ENCODE measurements around the gene ARHGEF26.

ARHGEF26 gene

DNA sequence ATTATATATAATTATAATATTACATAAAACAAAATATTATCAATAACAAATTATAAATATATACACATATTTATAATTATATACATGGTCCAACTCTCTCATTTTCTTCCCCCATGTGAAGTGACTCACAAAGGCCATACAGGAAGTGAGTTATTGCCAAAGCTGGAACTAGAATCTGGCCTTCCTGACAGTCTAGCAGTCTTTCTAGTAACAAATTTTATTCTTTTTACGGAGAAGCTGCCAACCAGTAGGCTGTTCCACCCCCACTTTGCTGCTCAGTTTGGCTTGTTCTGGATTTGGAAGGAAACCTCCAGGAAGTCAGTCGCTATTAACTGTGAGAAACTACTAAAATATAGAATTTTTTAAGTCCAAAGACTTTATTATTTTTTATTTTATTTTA, 123.5 kb downstream of the ARHGEF26 start:
- peak; percentile 40 for DNase-seq (ENCODE audit: low read depth)
- no peak overlapping the region for H3K4me3 ChIP-seq (ENCODE audit: low read length)
- TF ChIP-seq, protein P1, sequence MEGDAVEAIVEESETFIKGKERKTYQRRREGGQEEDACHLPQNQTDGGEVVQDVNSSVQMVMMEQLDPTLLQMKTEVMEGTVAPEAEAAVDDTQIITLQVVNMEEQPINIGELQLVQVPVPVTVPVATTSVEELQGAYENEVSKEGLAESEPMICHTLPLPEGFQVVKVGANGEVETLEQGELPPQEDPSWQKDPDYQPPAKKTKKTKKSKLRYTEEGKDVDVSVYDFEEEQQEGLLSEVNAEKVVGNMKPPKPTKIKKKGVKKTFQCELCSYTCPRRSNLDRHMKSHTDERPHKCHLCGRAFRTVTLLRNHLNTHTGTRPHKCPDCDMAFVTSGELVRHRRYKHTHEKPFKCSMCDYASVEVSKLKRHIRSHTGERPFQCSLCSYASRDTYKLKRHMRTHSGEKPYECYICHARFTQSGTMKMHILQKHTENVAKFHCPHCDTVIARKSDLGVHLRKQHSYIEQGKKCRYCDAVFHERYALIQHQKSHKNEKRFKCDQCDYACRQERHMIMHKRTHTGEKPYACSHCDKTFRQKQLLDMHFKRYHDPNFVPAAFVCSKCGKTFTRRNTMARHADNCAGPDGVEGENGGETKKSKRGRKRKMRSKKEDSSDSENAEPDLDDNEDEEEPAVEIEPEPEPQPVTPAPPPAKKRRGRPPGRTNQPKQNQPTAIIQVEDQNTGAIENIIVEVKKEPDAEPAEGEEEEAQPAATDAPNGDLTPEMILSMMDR (conservative IDR thresholded peaks at IDR 0.05; ENCODE audit: low read length), result no peak

DNA sequence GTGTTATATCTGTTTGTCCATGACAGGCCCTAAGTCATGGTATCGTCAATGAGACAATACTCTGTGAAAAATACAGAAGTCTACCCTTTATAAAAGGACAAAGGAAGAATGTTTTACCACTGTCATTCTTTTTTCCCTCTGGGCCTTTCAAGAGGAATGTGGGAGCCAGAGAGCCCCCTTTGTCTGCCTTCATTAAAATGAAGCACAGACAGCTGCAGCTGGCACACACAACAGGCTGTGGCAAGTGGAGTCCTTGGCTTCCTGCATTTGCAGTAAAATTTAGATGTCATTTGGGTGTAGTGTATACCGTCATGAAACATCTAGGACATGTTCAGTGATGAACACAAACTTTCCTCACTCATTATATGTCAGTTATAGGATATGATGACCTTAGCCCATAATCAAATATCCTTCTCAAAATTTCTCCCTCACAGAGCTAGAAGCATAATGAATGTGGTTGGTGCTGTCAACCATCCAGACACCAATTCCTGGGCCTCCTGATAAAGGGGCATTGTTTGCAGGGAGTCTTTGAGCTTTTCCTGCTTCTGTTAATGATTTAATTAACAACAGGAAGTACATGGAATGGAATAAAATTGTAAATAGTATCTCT, 126.7 kb downstream of the ARHGEF26 start:
- H3K4me3 ChIP-seq (ENCODE audit: low read length), result no peak overlapping the region
- TF ChIP-seq, protein P1 (conservative IDR thresholded peaks at IDR 0.05; ENCODE audit: low read length), result no peak
- DNase-seq (ENCODE audit: low read depth), result no peak

DNA sequence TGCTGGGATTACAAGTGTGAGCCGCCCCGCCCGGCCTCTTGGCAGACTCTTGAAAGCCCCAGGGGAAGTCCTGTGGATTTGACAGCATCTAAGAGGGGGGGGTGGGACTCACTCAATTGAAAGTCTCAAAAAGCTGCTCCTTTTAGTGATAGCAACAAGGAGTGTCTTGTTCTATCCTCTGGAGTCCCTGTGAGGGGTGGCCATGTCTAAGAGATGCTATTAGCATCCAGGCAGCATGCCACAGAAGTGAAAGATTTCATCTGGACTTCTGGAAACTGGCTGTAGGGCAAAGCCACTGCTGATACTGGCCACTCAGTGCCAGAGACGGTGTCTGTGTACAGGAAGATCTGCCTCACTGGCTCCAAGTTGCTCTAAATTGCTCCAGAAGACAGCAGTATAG, 129.1 kb downstream of the ARHGEF26 start:
- DNase-seq (ENCODE audit: low read depth), result no peak
- TF ChIP-seq, protein P1 (conservative IDR thresholded peaks at IDR 0.05; ENCODE audit: low read length), result no peak

DNA sequence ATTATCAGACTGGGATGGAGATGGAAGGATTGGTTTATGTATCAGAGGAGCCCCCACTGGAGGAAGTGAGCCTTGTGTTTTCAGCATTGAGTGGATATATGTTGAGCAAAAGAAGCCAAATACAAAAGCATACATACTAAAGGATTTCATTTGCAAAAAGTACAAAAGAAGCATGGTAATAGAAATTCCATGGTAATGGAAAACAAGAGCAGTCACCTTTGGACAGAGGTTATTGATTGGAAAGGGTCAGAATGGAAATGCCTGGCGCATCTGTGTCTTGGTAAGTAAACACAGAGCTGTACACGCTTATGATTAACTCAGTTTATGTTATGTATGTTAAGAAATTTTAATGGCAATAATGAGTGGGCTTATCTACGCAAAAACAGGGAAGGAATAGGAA, 130.4 kb downstream of the ARHGEF26 start:
- DNase-seq (ENCODE audit: low read depth), result no peak
- H3K4me3 ChIP-seq (ENCODE audit: low read length), result no peak overlapping the region
- TF ChIP-seq, protein P1 (conservative IDR thresholded peaks at IDR 0.05; ENCODE audit: low read length), result no peak

More for the DNA sequence above, 129.1 kb downstream of the ARHGEF26 start:
- H3K4me3 ChIP-seq (ENCODE audit: low read length), result no peak overlapping the region

DNA sequence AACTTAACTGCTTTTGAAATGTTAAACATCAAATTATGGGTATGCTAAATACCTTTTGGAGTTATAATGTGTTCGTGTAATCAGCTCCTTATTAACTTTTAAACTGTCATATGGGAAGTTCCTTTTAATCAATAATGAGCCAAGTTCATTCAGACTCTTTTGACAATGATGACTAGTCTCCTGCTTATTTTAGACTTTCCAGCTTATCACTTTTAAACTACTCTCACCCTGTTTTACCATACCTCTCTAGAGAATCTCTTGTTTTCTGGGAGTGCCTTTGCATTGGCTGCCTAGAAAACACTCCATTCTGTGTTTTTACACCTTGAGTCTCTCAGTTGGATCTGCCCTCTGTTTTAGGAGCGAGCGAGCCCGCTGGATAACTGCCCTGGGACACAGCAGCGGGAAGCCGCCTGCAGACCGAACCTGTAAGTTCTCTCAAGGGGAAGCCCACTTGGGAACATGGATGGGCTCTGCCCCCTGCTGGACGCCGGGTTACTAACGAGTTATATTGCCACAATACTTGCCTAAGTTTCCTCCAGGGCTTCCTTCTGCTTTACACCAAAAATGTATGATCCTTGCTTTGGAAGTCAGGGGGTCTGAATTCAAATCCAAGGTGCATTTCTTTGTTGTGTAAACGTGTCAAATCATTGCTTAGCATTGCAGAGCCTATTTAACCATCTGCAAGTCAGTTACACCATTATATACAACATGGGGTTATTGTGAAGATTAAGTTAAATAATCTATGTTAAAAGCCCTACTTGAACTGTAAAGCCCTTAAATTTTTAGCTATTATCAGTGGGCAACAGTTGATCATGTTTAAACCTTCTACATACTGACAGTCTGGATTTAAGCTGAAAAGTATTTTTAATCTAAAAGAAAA, 131.8 kb downstream of the ARHGEF26 start:
- no peak overlapping the region for H3K4me3 ChIP-seq (ENCODE audit: low read length)
- peak; percentile 84 for DNase-seq (ENCODE audit: low read depth)
- TF ChIP-seq, protein P1 (conservative IDR thresholded peaks at IDR 0.05; ENCODE audit: low read length), result peak; percentile 97

DNA sequence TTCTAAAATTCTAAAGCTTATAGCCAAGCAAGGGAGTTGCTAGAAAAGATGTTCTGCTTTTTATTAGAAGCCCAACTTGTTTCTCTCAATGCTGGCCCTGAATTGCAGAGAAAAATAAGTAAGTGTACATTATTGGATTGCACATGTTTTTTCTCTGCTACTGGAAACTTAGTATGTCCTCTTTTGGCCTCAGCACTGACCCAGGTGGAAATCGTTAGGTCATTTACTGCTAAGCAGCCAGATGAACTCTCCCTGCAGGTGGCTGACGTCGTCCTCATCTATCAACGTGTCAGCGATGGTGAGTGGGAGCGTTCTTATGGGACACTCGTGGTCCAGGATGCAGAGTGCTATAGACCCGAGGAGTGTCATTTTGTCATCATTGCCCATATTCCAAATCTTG, 133.3 kb downstream of the ARHGEF26 start:
- TF ChIP-seq, protein P1 (conservative IDR thresholded peaks at IDR 0.05; ENCODE audit: low read length), result no peak
- H3K4me3 ChIP-seq (ENCODE audit: low read length), result no peak overlapping the region

DNA sequence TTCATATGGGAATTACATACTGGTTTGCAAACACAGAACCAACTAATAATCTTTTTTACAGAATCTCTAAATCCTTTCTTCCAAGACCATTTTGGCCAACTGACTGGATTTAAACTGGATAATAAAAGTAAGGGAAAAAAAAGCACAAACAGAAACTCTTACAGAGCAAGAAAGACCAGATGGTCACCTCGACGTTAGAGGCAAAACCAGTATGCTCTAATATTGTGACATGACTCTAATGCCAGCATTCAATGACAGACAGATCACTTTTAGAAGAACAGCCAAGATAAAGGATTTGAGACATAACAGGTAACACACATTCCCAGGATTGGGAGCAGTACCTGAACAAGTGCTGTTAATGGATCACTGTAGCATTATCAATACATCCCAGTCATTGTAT, 152.2 kb downstream of the ARHGEF26 start:
- H3K4me3 ChIP-seq (ENCODE audit: low read length), result no peak overlapping the region
- no peak for DNase-seq (ENCODE audit: low read depth)
- TF ChIP-seq, protein P1 (conservative IDR thresholded peaks at IDR 0.05; ENCODE audit: low read length), result no peak

More for the DNA sequence above, 133.3 kb downstream of the ARHGEF26 start:
- no peak for DNase-seq (ENCODE audit: low read depth)

Data from AG10803 (cell line).